ENCODE results near the gene SLC39A7. TPM values are rescaled to one million over a fixed set of nuclear protein-coding genes. Genes with fewer than 3 reads are reported as not detected.

SLC39A7 gene
- total RNA-seq, 1 experiment from 2014 or later: 130 TPM

DNA sequence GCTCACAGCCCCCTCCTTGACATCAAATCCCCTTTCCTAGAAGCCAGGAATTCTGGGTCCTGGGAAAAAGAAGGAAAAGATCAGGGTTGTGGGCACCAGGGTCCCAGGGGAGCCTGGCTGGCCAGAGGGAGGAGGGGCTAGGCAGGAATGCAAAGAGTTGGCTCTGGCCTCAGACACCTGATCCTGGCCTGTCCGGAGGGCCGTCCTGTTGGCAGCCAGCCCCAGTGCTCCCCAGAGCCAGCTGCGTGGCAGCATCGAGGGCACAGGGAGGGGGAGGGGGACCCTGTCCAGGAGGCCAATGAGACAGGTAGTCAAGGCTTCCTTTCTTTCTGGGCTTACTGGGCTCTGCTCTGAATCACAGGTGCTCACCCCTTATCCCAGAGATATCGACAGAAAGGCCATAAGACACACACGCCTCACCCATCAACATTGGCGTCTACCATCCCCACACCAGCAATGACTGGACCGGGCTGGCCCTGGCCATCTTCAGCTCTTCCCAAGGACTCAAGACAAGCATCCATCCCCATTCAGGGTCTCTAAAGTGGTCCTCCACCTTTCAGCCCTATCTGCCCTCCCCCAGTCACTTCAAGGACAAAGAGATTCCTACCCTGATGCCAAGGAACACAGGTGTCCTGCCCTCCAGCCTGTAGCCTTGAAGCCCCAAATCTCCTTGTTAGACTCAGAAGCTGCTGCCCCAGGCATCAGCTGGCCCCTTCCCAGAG is 9.1 kb upstream of the SLC39A7 start:
- no peaks in the 10 kb centered on the region for H3K27me3 ChIP-seq (ENCODE audit: insufficient read depth, low read length)
- ChIA-PET POLR2A (no interaction called here), RAD21 (ENCODE audit: low non-redundant PET in 1 of 2, low total read pairs in 2 of 2, uncharacterized antibody in 2 of 2, unreplicated experiment in 2 of 2) (no interaction called here), CTCF (no interaction called here)
- H3K9me2 ChIP-seq (ENCODE audit: insufficient read depth): no peaks in the 10 kb centered on the region
- H3K4me2 ChIP-seq (ENCODE audit: low read length): no peak overlapping the region
- TF ChIP-seq SP1 (IDR thresholded peaks at IDR 0.05; ENCODE audit: low read depth): no peak
- TF ChIP-seq EZH2 (IDR thresholded peaks at IDR 0.05): no peak
- no peak for TF ChIP-seq ZFX (IDR thresholded peaks at IDR 0.05)
- TF ChIP-seq, protein P1, sequence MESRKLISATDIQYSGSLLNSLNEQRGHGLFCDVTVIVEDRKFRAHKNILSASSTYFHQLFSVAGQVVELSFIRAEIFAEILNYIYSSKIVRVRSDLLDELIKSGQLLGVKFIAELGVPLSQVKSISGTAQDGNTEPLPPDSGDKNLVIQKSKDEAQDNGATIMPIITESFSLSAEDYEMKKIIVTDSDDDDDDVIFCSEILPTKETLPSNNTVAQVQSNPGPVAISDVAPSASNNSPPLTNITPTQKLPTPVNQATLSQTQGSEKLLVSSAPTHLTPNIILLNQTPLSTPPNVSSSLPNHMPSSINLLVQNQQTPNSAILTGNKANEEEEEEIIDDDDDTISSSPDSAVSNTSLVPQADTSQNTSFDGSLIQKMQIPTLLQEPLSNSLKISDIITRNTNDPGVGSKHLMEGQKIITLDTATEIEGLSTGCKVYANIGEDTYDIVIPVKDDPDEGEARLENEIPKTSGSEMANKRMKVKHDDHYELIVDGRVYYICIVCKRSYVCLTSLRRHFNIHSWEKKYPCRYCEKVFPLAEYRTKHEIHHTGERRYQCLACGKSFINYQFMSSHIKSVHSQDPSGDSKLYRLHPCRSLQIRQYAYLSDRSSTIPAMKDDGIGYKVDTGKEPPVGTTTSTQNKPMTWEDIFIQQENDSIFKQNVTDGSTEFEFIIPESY (IDR thresholded peaks at IDR 0.05; ENCODE audit: extremely low read depth, insufficient replicate concordance, low read length): no peak
- intact Hi-C loops (cut with micrococcal nuclease): no loop called here
- no peaks in the 10 kb centered on the region for H3K4me1 ChIP-seq (ENCODE audit: control insufficient read depth in 1 of 2, insufficient read depth in 2 of 2, low read length in 2 of 2)
- DNase-seq (ENCODE audit: low read depth, low spot score) (no peak), ATAC-seq (no peak)
- peaks cover 16 to 23% of the 10 kb centered on the region in 2 experiments; a peak in 3 of 4 replicates for H3K36me3 ChIP-seq (ENCODE audit: control insufficient read depth in 1 of 2, insufficient read depth in 2 of 2, low read length in 2 of 2)
- peaks cover 6% of the 10 kb centered on the region; the same call in 1 of the 2 replicates for H3K79me2 ChIP-seq (ENCODE audit: insufficient read depth, low read length)
- no peak overlapping the region for H3K4me3 ChIP-seq (replicated peaks in 1 of 2; ENCODE audit: low read depth in 1 of 2, low read length in 2 of 2)
- no peak overlapping the region for H3K27ac ChIP-seq (ENCODE audit: low read depth, low read length)
- no peaks in the 10 kb centered on the region for H4K20me1 ChIP-seq (ENCODE audit: insufficient read depth)
- H2AFZ ChIP-seq (ENCODE audit: low read depth, low read length, poor library complexity, severe bottlenecking): no peak overlapping the region
- no TSS peak for BruUV-seq (replicated peaks)
- H3K9me3 ChIP-seq (ENCODE audit: control insufficient read depth in 1 of 2, insufficient read depth in 1 of 2, low read depth in 1 of 2, low read length in 2 of 2): no peaks in the 10 kb centered on the region
- H3K9ac ChIP-seq (ENCODE audit: low read length): no peak overlapping the region

DNA sequence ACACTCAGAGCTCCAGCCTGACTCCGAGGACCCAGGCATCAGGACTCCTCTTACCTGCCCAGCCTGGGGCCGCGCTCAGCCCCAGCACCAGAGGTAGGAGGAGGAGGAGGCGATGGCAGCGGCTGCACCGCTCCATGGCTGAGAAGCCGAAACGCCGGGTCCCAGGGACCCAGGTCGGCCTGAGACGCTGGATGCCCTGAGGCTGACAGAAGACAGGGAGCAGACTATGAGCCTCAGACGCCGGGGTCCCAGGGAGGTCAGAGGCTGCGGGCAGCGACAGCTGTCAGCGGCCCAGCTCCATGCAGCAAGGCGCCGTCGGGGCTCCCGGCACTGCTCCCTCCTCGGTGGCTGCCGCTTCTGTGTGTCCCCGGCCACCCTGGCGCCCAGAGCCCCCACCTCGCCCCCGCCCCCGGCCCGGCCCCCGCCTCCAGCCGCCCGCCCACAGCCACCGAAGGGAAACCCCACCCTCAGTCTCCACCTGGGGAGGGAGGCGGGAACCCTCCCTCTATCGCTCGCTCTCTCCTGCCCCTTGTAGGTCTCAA is 8.5 kb upstream of the SLC39A7 start, which contains the start of gene COL11A2:
Gene COL11A2 (minus strand): TSS at position 363 of the 542 bp plus-strand sequence. CDS start 227 bp downstream, at position 136.
- BruUV-seq (replicated peaks): no TSS peak
- CTCF ChIA-PET: no interaction called here
- no peaks in the 10 kb centered on the region for H3K9me2 ChIP-seq (ENCODE audit: insufficient read depth)
- intact Hi-C loops (cut with micrococcal nuclease): no loop called here
- RAD21 ChIA-PET (ENCODE audit: low non-redundant PET in 1 of 2, low total read pairs in 2 of 2, uncharacterized antibody in 2 of 2, unreplicated experiment in 2 of 2): no interaction called here
- H3K9me3 ChIP-seq (ENCODE audit: control insufficient read depth in 1 of 2, insufficient read depth in 1 of 2, low read depth in 1 of 2, low read length in 2 of 2): no peaks in the 10 kb centered on the region
- H3K27me3 ChIP-seq (ENCODE audit: insufficient read depth, low read length): no peaks in the 10 kb centered on the region
- peaks cover 0 to 1% of the 10 kb centered on the region in 2 experiments; a peak in 1 of 4 replicates for H3K4me1 ChIP-seq (ENCODE audit: control insufficient read depth in 1 of 2, insufficient read depth in 2 of 2, low read length in 2 of 2)
- POLR2A ChIA-PET: no interaction called here
- ATAC-seq: no peak
- peaks cover 20 to 28% of the 10 kb centered on the region in 2 experiments; a peak in 3 of 4 replicates for H3K36me3 ChIP-seq (ENCODE audit: control insufficient read depth in 1 of 2, insufficient read depth in 2 of 2, low read length in 2 of 2)
- no peak within 1 kb of the TSS for H3K9ac ChIP-seq (ENCODE audit: low read length)
- no peak within 1 kb of the TSS for H3K27ac ChIP-seq (ENCODE audit: low read depth, low read length)
- DNase-seq (ENCODE audit: low read depth, low spot score): no peak
- H2AFZ ChIP-seq (ENCODE audit: low read depth, low read length, poor library complexity, severe bottlenecking): no peak within 1 kb of the TSS
- no peak within 1 kb of the TSS for H3K4me2 ChIP-seq (ENCODE audit: low read length)
- TF ChIP-seq, protein P2, sequence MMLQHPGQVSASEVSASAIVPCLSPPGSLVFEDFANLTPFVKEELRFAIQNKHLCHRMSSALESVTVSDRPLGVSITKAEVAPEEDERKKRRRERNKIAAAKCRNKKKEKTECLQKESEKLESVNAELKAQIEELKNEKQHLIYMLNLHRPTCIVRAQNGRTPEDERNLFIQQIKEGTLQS (IDR thresholded peaks at IDR 0.05): no peak
- TF ChIP-seq POLR2A (IDR thresholded peaks at IDR 0.05; ENCODE audit: borderline replicate concordance, extremely low read depth, insufficient read depth, insufficient read length): no peak
- no peak for TF ChIP-seq CEBPB (IDR thresholded peaks at IDR 0.05; ENCODE audit: low read depth)
- no peak for TF ChIP-seq YY1 (IDR thresholded peaks at IDR 0.05; ENCODE audit: extremely low read depth, insufficient replicate concordance, low read depth, low read length)
- TF ChIP-seq EGR1 (IDR thresholded peaks at IDR 0.05; ENCODE audit: low read depth): no peak
- TF ChIP-seq, protein P1 (IDR thresholded peaks at IDR 0.05; ENCODE audit: extremely low read depth, insufficient replicate concordance, low read length): no peak
- TF ChIP-seq CBX3 (IDR thresholded peaks at IDR 0.05; ENCODE audit: low read depth): no peak
- no peak for TF ChIP-seq TCF7L2 (IDR thresholded peaks at IDR 0.05; ENCODE audit: borderline replicate concordance, extremely low read depth, insufficient read depth, insufficient read length)
- TF ChIP-seq SRF (IDR thresholded peaks at IDR 0.05; ENCODE audit: low read depth): no peak
- TF ChIP-seq ZFX (IDR thresholded peaks at IDR 0.05): no peak
- no peak for TF ChIP-seq ELF1 (IDR thresholded peaks at IDR 0.05; ENCODE audit: borderline replicate concordance, low read depth)
- TF ChIP-seq JUND (IDR thresholded peaks at IDR 0.05): no peak
- no peak for TF ChIP-seq SP1 (IDR thresholded peaks at IDR 0.05; ENCODE audit: low read depth)
- TF ChIP-seq EZH2 (IDR thresholded peaks at IDR 0.05): no peak
- peaks cover 11% of the 10 kb centered on the region; the same call in 1 of the 2 replicates for H3K79me2 ChIP-seq (ENCODE audit: insufficient read depth, low read length)
- no peak within 1 kb of the TSS for H3K4me3 ChIP-seq (replicated peaks in 1 of 2; ENCODE audit: low read depth in 1 of 2, low read length in 2 of 2)
- no peaks in the 10 kb centered on the region for H4K20me1 ChIP-seq (ENCODE audit: insufficient read depth)
